ENCODE measurements around the gene CENPB. TPM values are rescaled to one million over a fixed set of nuclear protein-coding genes. Genes with fewer than 3 reads are reported as not detected.

The CENPB gene
- total RNA-seq, 2 donors from 2014 or later: 43.0 to 50.7 TPM

- Mint-ChIP-seq H3K4me3 (peak overlapping the region; percentile 71), H3K27me3 (ENCODE audit: insufficient read depth) (peaks cover 15% of the 10 kb centered on the region)
- 40 to 44% methylated on average over 2 to 9 of the region's 9 CpGs for WGBS, 2 experiments (ENCODE audit: insufficient coverage in 1 of 2, insufficient read length in 1 of 2)
These were observed 20.0 kb downstream of the CENPB start for GRCh38 chr20:3766422-3767109.

GRCh38 chr20:3765171-3765882 is 21.2 kb downstream of the CENPB start:
- peaks cover 4% of the 10 kb centered on the region for H3K36me3 Mint-ChIP-seq (ENCODE audit: low read depth)
- no peaks in the 10 kb centered on the region for H3K9me3 Mint-ChIP-seq
- peaks cover 14% of the 10 kb centered on the region for H3K27me3 Mint-ChIP-seq (ENCODE audit: insufficient read depth)
- H3K27me3 ChIP-seq (ENCODE audit: control insufficient read depth, insufficient read depth, low read length, poor library complexity, severe bottlenecking): no peaks in the 10 kb centered on the region
- no peaks in the 10 kb centered on the region for H3K4me1 ChIP-seq (ENCODE audit: control insufficient read depth, insufficient read depth, low read length)
- no peaks in the 10 kb centered on the region for H3K36me3 ChIP-seq (ENCODE audit: control insufficient read depth, insufficient read depth, low read length)
- TF ChIP-seq CTCF (conservative IDR thresholded peaks at IDR 0.05): no peak
- WGBS, 2 experiments (ENCODE audit: insufficient coverage in 1 of 2, insufficient read length in 1 of 2): 83 to 100% methylated on average over 2 to 3 of the region's 3 CpGs
- no peak overlapping the region for H3K4me3 Mint-ChIP-seq
- H3K9ac ChIP-seq (ENCODE audit: extremely low read depth, low read length, poor library complexity, severe bottlenecking): no peak overlapping the region
- H3K27ac Mint-ChIP-seq: no peak overlapping the region
- H3K27ac ChIP-seq (ENCODE audit: low read depth, low read length): no peak overlapping the region
- peaks cover 3% of the 10 kb centered on the region for H3K4me1 Mint-ChIP-seq
- no peaks in the 10 kb centered on the region for H3K9me3 ChIP-seq (ENCODE audit: control insufficient read depth, low read length)
- H3K4me3 ChIP-seq (ENCODE audit: low read length): no peak overlapping the region
- peak; percentile 22 for DNase-seq

More at GRCh38 chr20:3766422-3767109, 20.0 kb downstream of the CENPB start:
- Histone ChIP-seq H3K9me3 (ENCODE audit: control insufficient read depth, low read length) (no peaks in the 10 kb centered on the region), H3K27ac (ENCODE audit: low read depth, low read length) (no peak overlapping the region), H3K4me1 (ENCODE audit: control insufficient read depth, insufficient read depth, low read length) (no peaks in the 10 kb centered on the region), H3K9ac (ENCODE audit: extremely low read depth, low read length, poor library complexity, severe bottlenecking) (peak overlapping the region; percentile 38), H3K4me3 (ENCODE audit: low read length) (peak overlapping the region; percentile 88), H3K36me3 (ENCODE audit: control insufficient read depth, insufficient read depth, low read length) (no peaks in the 10 kb centered on the region), H3K27me3 (ENCODE audit: control insufficient read depth, insufficient read depth, low read length, poor library complexity, severe bottlenecking) (no peaks in the 10 kb centered on the region)
- H3K4me1 Mint-ChIP-seq: peaks cover 3% of the 10 kb centered on the region
- H3K9me3 Mint-ChIP-seq: no peaks in the 10 kb centered on the region
- no peak overlapping the region for H3K27ac Mint-ChIP-seq
- no peak for TF ChIP-seq CTCF (conservative IDR thresholded peaks at IDR 0.05)
- peaks cover 2% of the 10 kb centered on the region for H3K36me3 Mint-ChIP-seq (ENCODE audit: low read depth)
- no peak for DNase-seq

- H3K4me1 ChIP-seq (ENCODE audit: control insufficient read depth, insufficient read depth, low read length): no peaks in the 10 kb centered on the region
- TF ChIP-seq CTCF (conservative IDR thresholded peaks at IDR 0.05): no peak
- Mint-ChIP-seq H3K36me3 (ENCODE audit: low read depth) (peaks cover 4% of the 10 kb centered on the region), H3K27me3 (ENCODE audit: insufficient read depth) (peaks cover 9% of the 10 kb centered on the region), H3K9me3 (no peaks in the 10 kb centered on the region), H3K4me1 (peaks cover 3% of the 10 kb centered on the region), H3K27ac (no peak overlapping the region), H3K4me3 (no peak overlapping the region)
- no peaks in the 10 kb centered on the region for H3K36me3 ChIP-seq (ENCODE audit: control insufficient read depth, insufficient read depth, low read length)
- no peak for DNase-seq
- H3K27ac ChIP-seq (ENCODE audit: low read depth, low read length): no peak overlapping the region
- WGBS, 2 experiments (ENCODE audit: insufficient coverage in 1 of 2, insufficient read length in 1 of 2): 92% methylated on average over 3 of the region's 3 CpGs; no CpG with 5 or more reads in 1 of the 2 experiments
- no peaks in the 10 kb centered on the region for H3K27me3 ChIP-seq (ENCODE audit: control insufficient read depth, insufficient read depth, low read length, poor library complexity, severe bottlenecking)
- H3K9me3 ChIP-seq (ENCODE audit: control insufficient read depth, low read length): no peaks in the 10 kb centered on the region
- H3K4me3 ChIP-seq (ENCODE audit: low read length): no peak overlapping the region
- no peak overlapping the region for H3K9ac ChIP-seq (ENCODE audit: extremely low read depth, low read length, poor library complexity, severe bottlenecking)
These were observed 21.9 kb downstream of the CENPB start for GRCh38 chr20:3764659-3765058.
